Activated effector memory CD4-positive, alpha-beta T cell treated with anti-CD3 and anti-CD28 coated beads, Interleukin-2, amount 50 U/mL, for 16 hours (primary cell): ENCODE data around the gene SLC39A1.
"Not testable (repeated sequence)": the region's sequence is repeated elsewhere in the genome, so short reads cannot be mapped to it uniquely, and the experiment has no call there.

Experiments used
- DNase-seq: peaks from one replicate; pipeline ENCODE4 v3.0.0-alpha.2; 2020

Gene SLC39A1

GRCh38 chr1:153928245-153928644 lies 35.1 kb downstream of the SLC39A1 start:
- peak; percentile 10 for DNase-seq

GRCh38 chr1:153926405-153926804 lies 36.9 kb downstream of the SLC39A1 start:
- DNase-seq: no peak

DNA sequence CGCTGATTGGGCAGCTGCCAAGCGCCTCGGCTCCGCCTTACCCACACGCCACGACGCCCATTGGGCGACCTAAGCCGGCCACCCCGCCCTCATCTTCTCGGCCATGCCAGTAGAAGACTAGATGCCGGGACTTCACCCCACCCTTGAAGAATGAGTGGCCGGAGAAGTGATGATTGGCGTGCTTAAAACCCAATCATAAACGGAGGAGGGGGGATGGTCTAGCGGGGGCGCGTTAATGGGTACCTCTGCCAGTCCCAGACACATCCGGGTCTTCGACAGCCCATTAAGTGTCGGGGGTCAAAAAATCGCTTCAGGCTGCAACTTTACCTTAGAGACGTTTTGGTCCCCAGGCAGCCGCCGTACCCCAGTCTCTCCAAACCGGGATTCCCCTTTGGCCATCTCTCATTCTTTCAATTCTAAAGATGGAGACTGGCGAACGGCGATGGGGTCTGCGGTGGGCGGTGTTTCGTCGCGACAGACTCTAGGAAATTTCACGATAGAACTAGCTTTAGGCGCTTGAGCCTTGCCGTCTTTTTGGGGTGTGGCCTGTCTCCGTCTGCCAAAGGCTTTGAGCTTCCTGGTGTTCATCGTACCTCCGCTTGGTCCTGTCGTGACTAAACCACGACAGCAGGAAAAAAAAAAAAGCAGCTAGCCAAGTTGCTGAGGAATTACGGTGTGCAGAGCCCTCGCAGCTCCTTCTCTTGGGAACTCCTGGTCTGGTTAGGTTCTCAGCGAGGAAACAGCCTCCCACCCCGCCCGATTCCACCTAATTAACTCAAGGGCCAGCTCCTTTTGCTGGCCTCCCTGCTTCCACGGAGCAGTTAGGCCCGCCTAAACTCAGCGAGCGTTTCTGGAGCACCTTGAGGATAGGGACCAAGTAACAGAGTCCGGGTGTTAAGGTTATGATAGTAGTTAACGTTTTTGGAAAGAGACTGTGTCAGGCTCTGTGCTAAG lies 40.1 kb downstream of the SLC39A1 start, which contains the start of gene GATAD2B:
Gene GATAD2B (minus strand): TSS at position 1 of the 954 bp plus-strand sequence. CDS start 94,625 bp downstream, outside the sequence.
- peak; percentile 99 for DNase-seq

DNA sequence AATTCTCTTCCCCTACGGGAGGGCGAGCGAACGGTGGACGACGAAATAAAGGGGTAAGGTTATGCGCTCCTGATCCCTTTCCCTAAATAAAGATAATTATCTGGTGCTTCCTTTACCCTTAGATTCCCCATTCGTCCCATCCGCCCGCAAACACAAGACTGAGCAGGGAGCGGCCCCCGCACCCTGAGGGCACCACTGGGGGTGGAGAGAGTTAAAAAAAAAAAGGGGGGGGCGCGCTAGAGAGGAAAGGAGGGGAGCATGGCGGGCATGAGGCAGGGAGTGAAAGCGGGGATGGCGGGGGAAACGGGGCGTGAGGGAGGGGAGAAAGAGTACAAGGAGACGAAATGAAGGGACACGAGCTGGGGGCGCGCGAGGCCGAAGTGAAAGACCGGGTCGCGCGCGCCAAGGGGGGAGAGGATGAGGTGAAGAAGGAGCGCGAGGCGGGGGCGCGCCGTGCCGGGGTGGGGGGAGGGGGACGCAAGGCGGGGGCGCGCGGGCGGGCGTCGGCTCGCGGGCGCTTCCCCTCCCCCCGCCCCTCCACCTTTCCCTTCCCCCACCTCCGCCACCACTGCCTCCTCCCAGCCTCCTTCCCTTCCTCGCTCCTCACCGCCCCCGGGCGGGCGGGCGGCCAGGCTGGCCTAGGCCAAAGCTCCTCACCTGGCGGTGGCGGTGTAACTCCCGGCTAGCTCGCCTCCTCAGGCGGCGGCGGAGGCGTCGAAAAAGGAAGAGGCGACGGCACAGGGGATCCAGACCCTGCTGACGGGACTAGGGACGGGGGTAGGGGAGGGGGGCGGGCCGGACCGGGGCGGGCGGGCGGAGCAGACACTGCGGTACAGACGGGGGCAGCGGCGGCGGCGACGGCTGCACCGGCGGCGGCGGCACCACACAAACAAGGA lies 41.0 kb downstream of the SLC39A1 start:
- DNase-seq: no peak

DNA sequence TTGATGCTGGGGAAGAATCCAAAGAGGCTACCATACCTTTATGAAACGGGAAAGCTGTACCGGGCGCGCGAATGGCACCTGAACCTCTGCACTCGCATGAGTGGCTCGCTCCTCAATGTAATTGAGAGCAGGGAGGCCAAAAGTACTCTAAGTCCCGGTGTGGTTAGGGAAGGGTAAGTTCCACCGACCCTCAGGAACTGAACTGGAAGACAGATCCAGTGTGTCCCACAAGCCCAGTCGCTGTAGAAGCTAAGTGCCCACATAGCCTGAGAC lies 41.6 kb downstream of the SLC39A1 start:
- DNase-seq: no peak

DNA sequence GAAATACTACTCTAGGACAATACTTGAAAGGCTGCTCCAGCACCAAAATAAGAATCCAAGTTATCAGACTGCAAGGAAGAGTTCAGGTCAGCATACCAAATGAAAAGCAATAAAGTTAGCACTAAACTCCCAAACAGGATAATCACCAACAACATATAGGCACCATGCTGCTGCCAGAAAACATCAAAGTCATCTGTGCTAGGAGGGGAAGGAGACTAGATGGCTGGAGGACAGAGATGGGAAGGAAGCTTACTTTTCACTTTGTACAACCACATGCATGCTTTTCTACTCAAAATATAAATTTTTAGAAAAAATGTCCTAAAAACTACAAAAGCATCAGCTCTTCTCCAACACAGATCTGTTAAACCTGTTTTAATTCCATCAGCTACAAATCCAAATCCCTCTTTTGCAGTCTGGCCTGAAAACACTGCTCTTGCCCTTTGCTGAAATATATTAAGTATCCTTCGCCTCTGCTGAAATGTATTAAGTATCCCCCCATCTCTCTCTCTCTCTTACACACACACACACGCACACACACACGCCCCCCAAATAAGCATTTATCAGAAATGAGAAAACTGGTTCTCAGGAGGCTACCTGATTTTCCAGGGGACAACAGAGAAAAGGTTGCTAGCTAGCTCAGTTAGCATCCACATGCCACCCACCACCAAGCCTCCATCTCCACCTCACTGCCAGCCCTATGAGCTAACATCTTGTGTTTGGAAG lies 42.1 kb downstream of the SLC39A1 start:
- DNase-seq: no peak

DNA sequence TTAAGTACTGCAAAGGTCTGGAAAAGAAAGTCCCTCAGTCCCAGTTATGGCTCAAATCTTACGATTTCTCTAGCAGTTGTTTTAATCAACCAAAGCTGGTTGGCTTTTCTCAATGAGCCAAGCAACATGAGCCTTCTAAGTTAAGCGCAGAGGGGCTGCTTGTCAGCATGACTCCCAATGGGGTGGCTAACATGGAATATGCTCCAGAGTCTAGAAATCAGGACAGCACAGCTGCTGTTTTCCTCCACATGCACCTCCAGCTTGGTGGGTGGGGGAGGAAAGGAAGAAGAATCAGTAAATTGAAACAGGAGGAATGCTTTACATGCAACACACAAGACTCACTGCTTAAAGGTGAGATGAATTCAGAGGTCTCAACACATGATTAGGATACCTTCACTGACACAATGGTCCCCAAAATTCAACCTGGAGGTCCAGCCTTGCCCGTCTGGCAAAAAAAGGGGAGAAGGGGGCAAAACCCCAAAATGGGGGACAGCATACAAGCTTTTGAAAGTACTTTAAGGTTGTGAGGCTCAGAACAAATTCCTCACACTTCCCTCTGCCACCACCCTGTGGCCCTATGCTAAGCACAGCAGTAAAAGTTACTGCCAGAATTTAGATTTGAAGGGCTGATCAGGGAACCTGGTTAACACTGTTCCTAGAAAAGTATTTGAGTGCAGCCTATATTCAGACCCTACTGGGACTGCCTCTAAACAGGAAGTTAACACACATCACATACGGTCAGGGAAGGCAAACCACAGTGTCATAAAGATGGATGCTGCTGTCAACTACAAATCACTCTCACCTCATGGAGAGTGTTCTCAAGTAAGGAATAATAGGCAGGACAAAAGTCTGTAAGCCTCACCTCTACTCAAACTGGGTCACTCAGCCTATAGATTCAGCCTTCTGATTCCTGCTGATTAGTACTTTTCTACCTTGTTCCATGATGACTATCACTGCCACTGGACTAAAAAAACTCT lies 43.2 kb downstream of the SLC39A1 start:
- no peak for DNase-seq

DNA sequence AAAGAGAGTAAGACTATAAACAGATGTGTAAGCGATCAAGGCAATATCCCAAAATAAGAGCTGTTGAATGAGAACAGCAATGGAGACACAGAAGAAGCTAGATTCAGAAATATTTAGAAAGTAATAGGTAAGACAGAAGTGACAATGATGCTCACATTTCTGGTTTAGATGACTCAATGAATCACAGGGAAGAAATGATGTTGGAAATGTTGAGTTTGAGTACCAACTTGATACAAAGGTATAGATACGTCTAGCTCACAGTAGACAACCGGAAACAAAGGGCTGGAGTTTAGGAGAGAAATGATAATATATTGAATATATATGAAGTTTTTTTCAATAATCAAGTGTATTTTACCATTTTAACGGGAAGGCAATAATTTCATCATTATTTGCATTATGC lies 47.0 kb downstream of the SLC39A1 start:
- no peak for DNase-seq

DNA sequence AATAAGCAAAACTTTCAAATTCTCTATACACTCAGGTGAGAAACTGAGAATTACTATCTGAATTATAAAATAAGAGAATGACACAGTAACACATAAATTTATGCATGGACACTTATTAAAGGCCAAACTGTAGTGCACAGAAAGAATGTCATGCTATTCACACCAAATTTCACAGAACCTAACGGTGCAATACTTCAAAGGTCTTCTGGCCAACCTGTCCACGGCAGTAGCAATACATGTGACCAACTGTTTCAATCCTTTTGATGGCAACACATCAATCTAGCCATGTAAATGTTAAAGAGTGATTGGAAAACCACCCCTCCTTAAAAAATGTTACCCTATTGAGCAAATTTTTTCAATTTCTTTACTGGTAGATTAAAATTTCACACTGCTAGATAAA lies 51.0 kb downstream of the SLC39A1 start:
- no peak for DNase-seq

- not testable (repeated sequence) for DNase-seq
Measured at GRCh38 chr1:153910560-153910959, 52.8 kb downstream of the SLC39A1 start.
